GM06990 (cell line): Measurements from ENCODE around the gene RGS16.

Experiments used
- DNase-seq: peaks from one replicate; pipeline ENCODE4 v3.0.0-alpha.2; 2011; ENCODE audit not compliant: insufficient read length; ENCODE audit errors: extremely low read depth
- H3K27me3 ChIP-seq: replicated peaks from 2 replicates; pipeline ENCODE4 v1.6.0; 2011; ENCODE audit warnings: low read length; ENCODE audit not compliant: control insufficient read depth, insufficient read depth
- H3K36me3 ChIP-seq: 2 replicates; pipeline ENCODE4 v1.5.1; 2011; ENCODE audit warnings: low read length; ENCODE audit not compliant: control insufficient read depth, insufficient read depth
- H3K4me3 ChIP-seq: replicated peaks from 2 replicates; pipeline ENCODE4 v1.5.1; 2011; ENCODE audit warnings: low read depth, mild to moderate bottlenecking, control low read depth, low read length
- TF ChIP-seq, protein P1 (sequence below): IDR thresholded peaks from 2 replicates; pipeline ENCODE4 v1.5.1; 2011; ENCODE audit warnings: low read length, control low read depth, mild to moderate bottlenecking, inconsistent platforms; ENCODE audit not compliant: insufficient read depth, poor library complexity, severe bottlenecking

RGS16 gene

DNA sequence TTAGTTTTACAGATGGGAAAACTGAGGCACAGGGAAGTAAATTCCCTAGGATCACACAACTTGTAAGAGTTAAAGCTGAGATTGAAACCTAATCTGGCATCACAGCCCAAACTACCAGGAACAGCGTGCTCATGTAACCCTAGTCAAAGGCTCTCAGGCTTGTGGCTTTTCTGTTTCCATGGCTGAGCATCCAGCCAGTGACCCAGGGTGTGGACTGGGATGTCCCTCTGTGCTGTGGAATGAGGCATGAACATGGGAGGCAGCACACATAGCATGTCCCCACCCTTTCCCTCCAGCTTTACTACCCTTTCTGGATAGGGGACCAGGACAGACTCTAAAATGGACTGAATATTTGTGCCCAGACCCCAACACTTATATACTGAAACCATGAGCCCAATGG is 35.1 kb upstream of the RGS16 start:
- Histone ChIP-seq H3K27me3 (no peaks in the 10 kb centered on the region), H3K4me3 (no peak overlapping the region), H3K36me3 (no peaks in the 10 kb centered on the region)
- TF ChIP-seq, protein P1, sequence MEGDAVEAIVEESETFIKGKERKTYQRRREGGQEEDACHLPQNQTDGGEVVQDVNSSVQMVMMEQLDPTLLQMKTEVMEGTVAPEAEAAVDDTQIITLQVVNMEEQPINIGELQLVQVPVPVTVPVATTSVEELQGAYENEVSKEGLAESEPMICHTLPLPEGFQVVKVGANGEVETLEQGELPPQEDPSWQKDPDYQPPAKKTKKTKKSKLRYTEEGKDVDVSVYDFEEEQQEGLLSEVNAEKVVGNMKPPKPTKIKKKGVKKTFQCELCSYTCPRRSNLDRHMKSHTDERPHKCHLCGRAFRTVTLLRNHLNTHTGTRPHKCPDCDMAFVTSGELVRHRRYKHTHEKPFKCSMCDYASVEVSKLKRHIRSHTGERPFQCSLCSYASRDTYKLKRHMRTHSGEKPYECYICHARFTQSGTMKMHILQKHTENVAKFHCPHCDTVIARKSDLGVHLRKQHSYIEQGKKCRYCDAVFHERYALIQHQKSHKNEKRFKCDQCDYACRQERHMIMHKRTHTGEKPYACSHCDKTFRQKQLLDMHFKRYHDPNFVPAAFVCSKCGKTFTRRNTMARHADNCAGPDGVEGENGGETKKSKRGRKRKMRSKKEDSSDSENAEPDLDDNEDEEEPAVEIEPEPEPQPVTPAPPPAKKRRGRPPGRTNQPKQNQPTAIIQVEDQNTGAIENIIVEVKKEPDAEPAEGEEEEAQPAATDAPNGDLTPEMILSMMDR = no peak
- DNase-seq = no peak

DNA sequence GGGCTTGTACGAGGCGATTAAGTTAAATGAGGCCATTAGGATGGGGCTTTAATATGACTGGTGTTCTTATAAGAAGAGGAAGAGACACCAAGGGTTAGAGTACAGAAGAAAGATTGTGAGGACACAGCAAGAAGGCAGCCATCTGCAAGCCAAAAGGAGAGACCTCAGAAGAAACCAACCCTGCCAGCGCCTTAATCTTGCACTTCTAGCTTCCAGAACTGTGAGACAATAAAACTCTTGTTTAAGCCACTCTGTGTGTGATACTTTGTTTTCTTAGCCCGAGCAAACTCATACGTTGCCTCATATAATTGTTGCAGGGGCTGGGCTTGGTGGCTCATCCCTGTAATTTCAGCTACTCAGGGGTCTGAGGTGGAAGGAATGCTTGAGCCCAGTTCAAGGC is 33.6 kb upstream of the RGS16 start:
- TF ChIP-seq, protein P1 = no peak
- DNase-seq = no peak
- no peaks in the 10 kb centered on the region for H3K27me3 ChIP-seq

DNA sequence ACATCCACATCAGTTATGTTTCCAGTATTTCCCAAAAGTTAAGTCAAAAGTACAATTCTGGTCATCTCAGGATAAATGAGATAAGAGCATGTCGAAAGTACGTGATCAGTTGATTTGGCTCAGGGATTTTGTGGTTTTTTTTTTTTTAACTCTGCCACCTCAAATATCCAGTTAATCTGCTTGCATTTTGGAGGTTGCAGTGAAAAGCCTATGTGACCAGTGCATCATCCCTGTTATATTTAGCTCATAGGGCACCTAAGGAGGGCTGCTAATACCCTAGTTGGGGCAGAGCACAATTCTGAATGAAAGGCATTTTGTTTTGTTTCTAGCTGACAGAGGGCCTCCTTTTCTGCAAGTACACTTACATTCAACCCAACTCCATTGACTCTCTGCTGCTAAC is 31.7 kb upstream of the RGS16 start:
- no peak for DNase-seq
- Histone ChIP-seq H3K27me3 (no peaks in the 10 kb centered on the region), H3K4me3 (no peak overlapping the region), H3K36me3 (no peaks in the 10 kb centered on the region)
- TF ChIP-seq, protein P1 = no peak

More for the DNA sequence above, 33.6 kb upstream of the RGS16 start:
- H3K4me3 ChIP-seq = no peak overlapping the region
- no peaks in the 10 kb centered on the region for H3K36me3 ChIP-seq

DNA sequence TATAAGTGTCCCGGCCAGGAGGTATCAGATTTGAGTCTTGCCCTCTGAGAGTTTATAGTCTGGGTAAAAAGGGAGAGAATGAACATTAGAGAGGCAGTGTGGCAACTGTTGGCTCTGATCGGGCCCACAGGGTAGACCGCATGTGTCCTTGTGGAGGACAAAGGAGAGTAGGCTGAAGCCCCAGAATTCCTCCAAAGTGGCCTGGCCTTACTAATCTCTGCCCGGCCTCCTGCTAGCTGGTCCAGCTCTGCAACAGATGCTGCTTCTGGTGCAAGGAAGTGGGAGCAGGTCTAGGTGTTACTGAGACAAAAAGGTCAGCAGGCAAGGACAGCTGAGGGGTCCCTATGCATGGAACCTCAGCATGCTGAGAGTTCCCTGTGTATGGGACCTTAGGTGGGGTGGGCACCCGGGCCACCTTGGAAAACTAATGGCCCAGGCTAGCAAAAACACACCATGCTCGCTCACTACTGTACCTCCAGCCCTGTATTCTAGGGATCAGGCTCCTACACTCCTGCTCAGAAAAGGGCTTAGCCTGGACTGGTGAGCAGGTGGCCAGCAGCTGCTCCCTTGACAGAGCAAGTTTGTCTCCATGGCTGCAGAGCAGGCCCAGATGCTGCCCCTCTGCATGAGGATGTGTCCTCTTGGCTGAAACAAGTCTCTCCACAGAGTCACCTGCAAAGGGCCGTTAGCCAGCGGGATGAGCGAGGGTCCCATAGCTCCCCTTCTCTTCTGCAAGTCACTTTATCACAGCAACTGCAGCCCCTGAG is 30.3 kb upstream of the RGS16 start:
- TF ChIP-seq, protein P1 = no peak
- DNase-seq = no peak
- no peak overlapping the region for H3K4me3 ChIP-seq
- H3K36me3 ChIP-seq = no peaks in the 10 kb centered on the region
- no peaks in the 10 kb centered on the region for H3K27me3 ChIP-seq

DNA sequence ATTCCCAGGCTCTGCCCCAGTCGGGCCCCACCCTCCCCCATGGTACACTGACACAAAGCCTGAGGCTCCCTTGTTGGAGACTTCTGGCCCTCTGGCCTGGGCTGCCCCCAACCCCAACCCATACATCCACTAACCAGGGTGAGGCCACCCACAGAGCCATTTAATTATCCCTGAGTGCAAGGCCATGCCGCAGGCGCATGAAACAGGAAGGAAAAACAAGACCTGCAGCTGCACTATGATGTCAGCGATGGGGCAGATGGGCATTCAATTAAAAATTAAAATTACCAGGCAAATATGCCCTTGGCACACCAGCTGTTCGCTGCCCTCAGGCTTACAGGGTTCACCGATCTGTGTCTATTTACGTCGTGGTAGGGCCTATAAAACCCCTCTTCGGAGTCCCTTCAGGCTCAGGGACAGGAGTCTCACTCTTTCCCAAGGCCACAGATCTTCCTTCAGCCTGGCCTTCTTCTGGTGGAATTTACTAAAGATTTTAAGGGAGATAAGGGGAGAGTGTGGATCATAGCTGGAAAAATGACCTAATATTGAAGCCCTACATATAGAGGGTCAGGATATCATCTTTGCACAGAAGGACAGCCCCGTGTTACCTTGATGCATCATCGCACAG is 29.6 kb upstream of the RGS16 start:
- TF ChIP-seq, protein P1 = no peak
- Histone ChIP-seq H3K27me3 (no peaks in the 10 kb centered on the region), H3K4me3 (no peak overlapping the region), H3K36me3 (no peaks in the 10 kb centered on the region)
- no peak for DNase-seq
